Esophagus squamous epithelium (tissue), 4 donors: ENCODE measurements around the gene SYT4.

Source experiments
- POLR2A ChIP-seq, 4 donors: fragments of 450-650 bp; IDR thresholded peaks; one replicate each; pipeline ENCODE4 v1.6.1; 2017; ENCODE audit warnings: antibody characterized with exemption in 4 of 4, mild to moderate bottlenecking in 4 of 4, moderate library complexity in 3 of 4
- TF ChIP-seq, protein P1 (sequence below), 6 experiments: fragments of 450-650 bp in 4 of 6; fragments of 200-600 bp in 2 of 6; sonication (generic) in 2 of 6; IDR thresholded peaks; one replicate each; pipeline ENCODE4 v1.5.1; 2016 to 2019; ENCODE audit warnings: antibody characterized with exemption in 6 of 6, mild to moderate bottlenecking in 4 of 6, moderate library complexity in 4 of 6

DNA sequence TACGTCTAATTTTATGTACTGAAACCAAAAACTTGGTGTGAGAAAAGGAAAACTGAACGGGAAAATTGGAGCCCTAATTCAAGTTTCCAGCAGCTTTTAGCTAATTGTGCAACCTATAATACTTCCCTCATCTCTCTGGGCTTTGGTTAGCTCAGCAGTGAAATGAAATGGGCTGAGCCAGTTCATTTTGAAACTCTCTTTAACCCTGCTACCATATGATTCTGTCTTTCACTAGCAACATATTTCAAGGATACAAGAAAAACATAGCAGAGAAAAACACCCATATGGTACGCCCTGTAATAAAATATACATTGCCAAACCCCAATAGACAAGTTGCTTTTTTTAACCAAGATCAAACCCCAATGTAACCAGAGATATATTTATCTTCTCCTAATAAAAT lies 799 bp downstream of the SYT4 start:
- TF ChIP-seq, protein P1, sequence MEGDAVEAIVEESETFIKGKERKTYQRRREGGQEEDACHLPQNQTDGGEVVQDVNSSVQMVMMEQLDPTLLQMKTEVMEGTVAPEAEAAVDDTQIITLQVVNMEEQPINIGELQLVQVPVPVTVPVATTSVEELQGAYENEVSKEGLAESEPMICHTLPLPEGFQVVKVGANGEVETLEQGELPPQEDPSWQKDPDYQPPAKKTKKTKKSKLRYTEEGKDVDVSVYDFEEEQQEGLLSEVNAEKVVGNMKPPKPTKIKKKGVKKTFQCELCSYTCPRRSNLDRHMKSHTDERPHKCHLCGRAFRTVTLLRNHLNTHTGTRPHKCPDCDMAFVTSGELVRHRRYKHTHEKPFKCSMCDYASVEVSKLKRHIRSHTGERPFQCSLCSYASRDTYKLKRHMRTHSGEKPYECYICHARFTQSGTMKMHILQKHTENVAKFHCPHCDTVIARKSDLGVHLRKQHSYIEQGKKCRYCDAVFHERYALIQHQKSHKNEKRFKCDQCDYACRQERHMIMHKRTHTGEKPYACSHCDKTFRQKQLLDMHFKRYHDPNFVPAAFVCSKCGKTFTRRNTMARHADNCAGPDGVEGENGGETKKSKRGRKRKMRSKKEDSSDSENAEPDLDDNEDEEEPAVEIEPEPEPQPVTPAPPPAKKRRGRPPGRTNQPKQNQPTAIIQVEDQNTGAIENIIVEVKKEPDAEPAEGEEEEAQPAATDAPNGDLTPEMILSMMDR (IDR thresholded peaks at IDR 0.05), result no peak
- TF ChIP-seq POLR2A (IDR thresholded peaks at IDR 0.05), result no peak
